Adrenal gland (tissue), 12 donors: ENCODE measurements around the gene PAGE2. TPM values are rescaled to one million over a fixed set of nuclear protein-coding genes. Genes with fewer than 3 reads are reported as not detected.
"Not testable (repeated sequence)": the region's sequence is repeated elsewhere in the genome, so short reads cannot be mapped to it uniquely, and the experiment has no call there.

Experiments used
- DNase-seq, 7 donors: peaks; one replicate each; pipeline ENCODE4 v3.0.0-alpha.2; 2019 to 2020
- H3K27ac ChIP-seq, 5 donors: fragments of 200-600 bp; sonication (generic) in 4 of 5; 1 replicate in 3 of 5; 2 replicates in 2 of 5; pipeline versions ENCODE4 v1.5.1 to v1.8.0; 2016 to 2020; ENCODE audit warnings: mild to moderate bottlenecking in 1 of 5
- H3K27me3 ChIP-seq: fragments of 200-600 bp; 2 replicates; pipeline ENCODE4 v1.8.0; 2021
- H3K36me3 ChIP-seq, 2 donors: fragments of 200-600 bp; replicated peaks in 1 of 2; 1 replicate in 1 of 2; 2 replicates in 1 of 2; pipeline versions ENCODE4 v1.5.1 to v1.8.0; 2018 to 2022
- H3K4me1 ChIP-seq, 2 donors: fragments of 200-600 bp; replicated peaks in 1 of 2; 1 replicate in 1 of 2; 2 replicates in 1 of 2; pipeline versions ENCODE4 v1.5.1 to v1.8.0; 2018 to 2021
- H3K4me3 ChIP-seq, 4 donors: fragments of 200-600 bp; sonication (generic) in 3 of 4; one replicate each; pipeline ENCODE4 v1.5.1; 2016 to 2018
- H3K9me3 ChIP-seq, 3 donors: fragments of 200-600 bp; sonication (generic) in 1 of 3; replicated peaks in 1 of 3; 1 replicate in 2 of 3; 2 replicates in 1 of 3; pipeline versions ENCODE4 v1.5.1 to v1.8.0; 2016 to 2021
- CTCF ChIP-seq, 6 experiments: fragments of 450-650 bp in 4 of 6; fragments of 200-600 bp in 2 of 6; sonication (generic) in 1 of 6; IDR thresholded peaks; 1 replicate in 5 of 6; 2 replicates in 1 of 6; pipeline versions ENCODE4 v1.5.1 to v1.8.0; 2016 to 2021; ENCODE audit warnings: antibody characterized with exemption in 6 of 6, mild to moderate bottlenecking in 2 of 6, moderate library complexity in 1 of 6
- POLR2A ChIP-seq, 2 donors: fragments of 450-650 bp; IDR thresholded peaks; one replicate each; pipeline ENCODE4 v1.6.1; 2017; ENCODE audit warnings: antibody characterized with exemption in 2 of 2, mild to moderate bottlenecking in 2 of 2, moderate library complexity in 1 of 2
- WGBS, 4 donors: extraction: QIAGEN DNeasy Blood & Tissue Kit in 2 of 4; methylation state at CpG; one replicate each; pipeline versions ENCODE4 v1.1.5 to v1.1.7; 2013 to 2017; 5-methylcytosine and 5-hydroxymethylcytosine counted together
- intact Hi-C, 2 donors: fragments of 100-400 bp; cut with DNase I; formaldehyde crosslinking; loops; one replicate each; pipeline versions ENCODE4 v1.14.1 to v1.15.0; 2022 to 2023
- polyA plus RNA-seq, 3 donors: library from polyadenylated mRNA; stranded (reverse); fragments of 200-250 nt in 2 of 3; fragments of 350-450 nt in 1 of 3; fragmentation: Illumina TruSeq in 1 of 3; extraction: RNeasy Lipid Tissue Mini Kit (QIAGEN cat#74804) in 1 of 3; gene quantifications; one replicate each; pipeline ENCODE4 v1.2.3, GENCODE V29; 2013 to 2014
- total RNA-seq, 9 donors: library from RNA; depleted of rRNA in 4 of 9; stranded (reverse); fragments of >200 nt in 4 of 9; fragments of 120-200 nt in 1 of 9; fragmentation: NEBNext Ultra II Directional in 1 of 9; extraction: Animal tissue kit (Norgen Biotek cat#: 25700) in 1 of 9; gene quantifications; one replicate each; pipeline versions ENCODE4 v1.1.0 to v1.2.4, GENCODE V29; 2013 to 2023
- donor health status: healthy with polysubstance abuse.
- donor health status: Bipolar disorder and iron deficiency.
- donor health status: DM: yes; HTN: yes; CAD: no.
- donor health status: DM: no; HTN: no; CAD: no.
- donor health status: DM: no; HTN: no; CAD: no.
- donor health status: DM: yes; HTN: yes; CAD: no.

Gene PAGE2
- total and polyA plus RNA-seq, 12 donors, result not detected

DNA sequence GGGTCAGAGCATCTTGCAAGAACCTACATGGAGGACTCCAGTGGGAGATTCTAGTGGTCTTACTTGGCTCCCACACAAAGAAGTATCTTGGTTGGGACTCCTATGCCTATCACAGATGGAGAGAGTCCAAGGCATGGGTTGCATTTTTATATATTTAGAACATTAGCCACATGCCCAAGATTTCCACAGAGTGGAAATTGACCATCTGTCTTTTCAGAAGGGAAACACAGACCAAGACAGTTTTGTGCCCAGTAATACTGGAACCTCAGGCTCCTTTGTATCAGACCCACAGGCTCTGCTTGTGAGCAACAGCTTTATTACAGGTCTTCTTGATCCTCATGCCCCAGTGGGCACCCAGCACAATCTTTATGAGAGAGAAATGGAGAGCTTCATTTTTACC is 43.6 kb downstream of the PAGE2 start:
- Histone ChIP-seq H3K4me3 (no peak overlapping the region), H3K36me3 (no peaks in the 10 kb centered on the region), H3K9me3 (no peaks in the 10 kb centered on the region), H3K27me3 (peaks cover 7% of the 10 kb centered on the region), H3K27ac (no peak overlapping the region), H3K4me1 (no peaks in the 10 kb centered on the region)
- DNase-seq, result no peak
- TF ChIP-seq CTCF (IDR thresholded peaks at IDR 0.05) (no peak), POLR2A (IDR thresholded peaks at IDR 0.05) (no peak)
- intact Hi-C loops, result loop anchor here (10.0 kb wide), 2 partner anchors 202 to 212 kb away; no protein-coding TSS in a partner anchor

DNA sequence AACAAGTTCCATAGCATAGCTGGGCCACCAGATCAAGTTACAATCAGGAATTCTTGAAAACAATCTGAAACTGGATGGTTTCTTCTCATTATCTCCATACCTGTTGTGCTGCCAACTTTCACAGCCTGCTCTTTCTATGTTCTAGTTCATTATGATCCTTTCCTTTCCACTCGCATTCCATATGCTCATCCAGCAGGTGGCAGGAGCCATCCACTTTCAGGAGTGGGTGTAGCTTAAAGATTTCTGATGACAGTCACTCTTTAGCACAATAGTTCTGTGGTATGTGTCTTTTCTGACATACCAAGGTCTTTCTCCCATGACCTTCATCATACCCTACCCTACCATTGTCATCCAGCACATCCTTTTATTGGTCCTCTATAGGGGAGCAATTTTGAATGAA is 46.4 kb downstream of the PAGE2 start:
- H3K27ac ChIP-seq, result no peak overlapping the region
- no peaks in the 10 kb centered on the region for H3K9me3 ChIP-seq
- 3 to 13% (median 8%) methylated on average over 1 of the region's 1 CpG for WGBS, 4 donors
- no peak overlapping the region for H3K4me3 ChIP-seq
- no peaks in the 10 kb centered on the region for H3K4me1 ChIP-seq
- no peaks in the 10 kb centered on the region for H3K36me3 ChIP-seq
- no peak for TF ChIP-seq POLR2A (IDR thresholded peaks at IDR 0.05)
- peak; percentile 38 to 69 (median 65) for TF ChIP-seq CTCF (IDR thresholded peaks at IDR 0.05)
- intact Hi-C loops, result loop anchor here (10.0 kb wide), 2 partner anchors 200 to 210 kb away; no protein-coding TSS in a partner anchor
- peaks cover 6% of the 10 kb centered on the region for H3K27me3 ChIP-seq
- peak; percentile 21 to 65 (median 44) for DNase-seq

- DNase-seq, H3K27me3 ChIP-seq, H3K4me1 ChIP-seq, H3K27ac ChIP-seq, H3K4me3 ChIP-seq, intact Hi-C loops, H3K9me3 ChIP-seq, H3K36me3 ChIP-seq: not testable (repeated sequence)
- 82 to 93% (median 89%) methylated on average over 1 of the region's 1 CpG for WGBS, 4 donors
These were observed 52.0 kb downstream of the PAGE2 start for GRCh38 chrX:55140800-55141199.

Other genes with a start within 250 kb of the PAGE2 start
- gene TRO, start 168.2 kb upstream of the PAGE2 start, total RNA-seq, result 10 to 100 TPM in 1 of 9 donors, 1 to 10 TPM in 8; 1.3 to 56.6 (median 4.8) TPM
- 10 to 100 TPM in 2 of 3 donors, 1 to 10 TPM in 1; 6.6 to 21.1 (median 17.0) TPM for gene TRO, start 168.2 kb upstream of the PAGE2 start, polyA plus RNA-seq
- under 1 TPM in 6 of 9 donors, not detected in 3; 0.25 to 0.94 (median 0.40) TPM for gene PFKFB1, start 94.8 kb upstream of the PAGE2 start, total RNA-seq
- 1 to 10 TPM in 2 of 3 donors, under 1 TPM in 1; 0.38 to 4.1 (median 1.7) TPM for gene PFKFB1, start 94.8 kb upstream of the PAGE2 start, polyA plus RNA-seq
- 10 to 100 TPM in 8 of 9 donors, 1 to 10 TPM in 1; 6.3 to 16.8 (median 14.6) TPM for gene APEX2, start 88.7 kb upstream of the PAGE2 start, total RNA-seq
- gene APEX2, start 88.7 kb upstream of the PAGE2 start, polyA plus RNA-seq, result 10 to 100 TPM in 1 of 3 donors, 1 to 10 TPM in 2; 7.1 to 16.2 (median 7.2) TPM
- gene ALAS2, start 58.0 kb upstream of the PAGE2 start, total RNA-seq, result 10 to 100 TPM in 1 of 9 donors, 1 to 10 TPM in 2, not detected in 6; 1.3 to 49.1 (median 3.7) TPM
- under 1 TPM in 1 of 3 donors, not detected in 2; 0.07 TPM for gene ALAS2, start 58.0 kb upstream of the PAGE2 start, polyA plus RNA-seq
- gene PAGE2B, start 14.0 kb upstream of the PAGE2 start, total RNA-seq, result under 1 TPM in 1 of 9 donors, not detected in 8; 0.67 TPM
- gene PAGE2B, start 14.0 kb upstream of the PAGE2 start, polyA plus RNA-seq, result not detected
- not detected for gene PAGE5, start 131.3 kb downstream of the PAGE2 start, total RNA-seq
- gene PAGE5, start 131.3 kb downstream of the PAGE2 start, polyA plus RNA-seq, result not detected
- gene PAGE3, start 175.9 kb downstream of the PAGE2 start, total RNA-seq, result not detected
- not detected for gene PAGE3, start 175.9 kb downstream of the PAGE2 start, polyA plus RNA-seq